ENCODE measurements around the gene AP1B1.

Gene AP1B1

GRCh38 chr22:29311464-29312217, 76.7 kb downstream of the AP1B1 start:
- no peak for DNase-seq

- peak; percentile 91 for DNase-seq
Measured at GRCh38 chr22:29310863-29311339, 77.5 kb downstream of the AP1B1 start.

GRCh38 chr22:29310065-29310862, 78.1 kb downstream of the AP1B1 start:
- DNase-seq: no peak

- peak; percentile 97 for DNase-seq
Measured at GRCh38 chr22:29309332-29310064, 78.9 kb downstream of the AP1B1 start.

GRCh38 chr22:29308791-29309262, 79.5 kb downstream of the AP1B1 start:
- peak; percentile 64 for DNase-seq

GRCh38 chr22:29308148-29308790, 80.1 kb downstream of the AP1B1 start:
- DNase-seq: no peak

- peak; percentile 63 for DNase-seq
Measured at GRCh38 chr22:29307596-29308147, 80.7 kb downstream of the AP1B1 start.

GRCh38 chr22:29306835-29307595, 81.4 kb downstream of the AP1B1 start:
- peak; percentile 75 for DNase-seq

GRCh38 chr22:29306175-29306834, 82.1 kb downstream of the AP1B1 start, which contains the start of gene GAS2L1:
Gene GAS2L1, plus strand, starts transcription at chr22:29306650. Its CDS starts 1,456 bp downstream, at chr22:29308106.
- peak; percentile 83 for DNase-seq

GRCh38 chr22:29305836-29306174, 82.6 kb downstream of the AP1B1 start:
- DNase-seq: no peak

- DNase-seq: no peak
Measured at GRCh38 chr22:29302681-29303465, 85.5 kb downstream of the AP1B1 start.

GRCh38 chr22:29302402-29302680, 86.0 kb downstream of the AP1B1 start:
- no peak for DNase-seq

GRCh38 chr22:29301716-29302401, 86.5 kb downstream of the AP1B1 start:
- no peak for DNase-seq

- no peak for DNase-seq
Measured at GRCh38 chr22:29300807-29301601, 87.4 kb downstream of the AP1B1 start.

GRCh38 chr22:29300467-29300806, 87.9 kb downstream of the AP1B1 start:
- no peak for DNase-seq

GRCh38 chr22:29299136-29299900, 89.1 kb downstream of the AP1B1 start:
- DNase-seq: no peak

- DNase-seq: no peak
Measured at GRCh38 chr22:29298641-29299040, 89.7 kb downstream of the AP1B1 start.

- DNase-seq: no peak
Measured at GRCh38 chr22:29292379-29292778, 96.0 kb downstream of the AP1B1 start.
